Measurements from ENCODE around the gene PCDH7.

Gene PCDH7

GRCh38 chr4:30720021-30720660 is at the start of gene PCDH7:
Gene PCDH7 (plus strand): TSS chr4:30720369. CDS start chr4:30721423, 1,054 bp downstream.
- peak; percentile 75 for DNase-seq

GRCh38 chr4:30671926-30672448 is 48.2 kb upstream of the PCDH7 start:
- no peak for DNase-seq

GRCh38 chr4:30696191-30696590 is 24.0 kb upstream of the PCDH7 start:
- DNase-seq, result no peak

- DNase-seq, result peak; percentile 78
Observed at GRCh38 chr4:30714408-30715031, 5.6 kb upstream of the PCDH7 start.

GRCh38 chr4:30716158-30716557 is 4.0 kb upstream of the PCDH7 start:
- DNase-seq, result no peak

GRCh38 chr4:30716681-30717207 is 3.4 kb upstream of the PCDH7 start:
- peak; percentile 95 for DNase-seq

GRCh38 chr4:30717208-30718020 is 2.8 kb upstream of the PCDH7 start:
- DNase-seq, result no peak

- DNase-seq, result peak; percentile 85
Observed at GRCh38 chr4:30718021-30718542, 2.1 kb upstream of the PCDH7 start.

GRCh38 chr4:30718641-30719453 is 1.3 kb upstream of the PCDH7 start:
- peak; percentile 71 for DNase-seq

- peak; percentile 91 for DNase-seq
Observed at GRCh38 chr4:30719454-30720020, 632 bp upstream of the PCDH7 start.

- peak; percentile 80 for DNase-seq
Observed at GRCh38 chr4:30720661-30721184, 554 bp downstream of the PCDH7 start.

- peak; percentile 74 for DNase-seq
Observed at GRCh38 chr4:30721185-30722091, 1.3 kb downstream of the PCDH7 start.

- DNase-seq, result no peak
Observed at GRCh38 chr4:30722092-30722358, 1.9 kb downstream of the PCDH7 start.

- DNase-seq, result no peak
Observed at GRCh38 chr4:30722359-30723200, 2.4 kb downstream of the PCDH7 start.

GRCh38 chr4:30723201-30723955 is 3.2 kb downstream of the PCDH7 start:
- DNase-seq, result no peak

GRCh38 chr4:30724247-30724646 is 4.1 kb downstream of the PCDH7 start:
- DNase-seq, result no peak

GRCh38 chr4:30725562-30725961 is 5.4 kb downstream of the PCDH7 start:
- no peak for DNase-seq

- no peak for DNase-seq
Observed at GRCh38 chr4:30726090-30726675, 6.0 kb downstream of the PCDH7 start.

GRCh38 chr4:30727409-30727808 is 7.2 kb downstream of the PCDH7 start:
- no peak for DNase-seq

All from islet precursor cell (in vitro differentiated cells).